Fibroblast of skin of left quadriceps (primary cell): ENCODE results near the gene VRK1.

Experiments
- DNase-seq, 2 experiments: peaks; one replicate each; pipeline ENCODE4 v3.0.0-alpha.2; 2013; ENCODE audit warnings: low read depth in 2 of 2

The VRK1 gene

DNA sequence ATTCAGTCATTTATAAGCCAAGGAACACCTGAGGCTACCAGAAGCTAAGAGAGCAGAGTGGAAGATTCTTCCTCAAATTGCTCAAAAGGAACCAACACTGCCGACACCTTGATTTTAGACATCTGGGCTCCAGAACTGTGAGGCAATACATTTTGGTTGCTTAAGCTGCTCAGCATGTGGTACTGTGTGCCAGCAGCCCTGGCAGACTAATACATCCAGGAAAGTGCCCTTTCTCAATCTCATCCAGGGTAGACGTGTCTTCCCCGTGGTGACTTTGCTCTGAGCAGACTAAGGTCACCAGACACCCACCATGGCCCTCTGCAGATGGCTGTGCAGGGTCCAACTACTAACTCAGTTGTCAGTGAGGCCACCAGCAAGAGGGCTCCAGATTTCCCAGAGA, 122.8 kb downstream of the VRK1 start:
- DNase-seq: no peak

DNA sequence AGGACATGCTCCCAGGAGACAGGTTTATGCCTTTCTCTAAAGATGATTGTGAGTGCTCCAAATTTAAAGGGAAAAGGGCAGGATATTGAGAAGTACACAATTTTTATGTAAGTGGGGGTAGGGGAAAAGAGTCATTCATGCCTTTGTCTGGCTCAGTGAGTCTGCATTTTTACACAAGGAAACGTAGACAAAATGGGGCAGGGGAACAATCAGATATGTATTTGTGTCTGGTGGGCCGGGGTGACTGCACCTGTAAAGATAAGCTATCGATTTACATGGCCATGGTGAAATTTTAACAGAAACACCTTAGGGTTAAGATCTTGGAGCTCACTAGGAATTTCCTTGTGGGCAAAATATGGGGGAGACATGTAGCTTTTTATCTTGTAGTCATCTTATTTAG, 123.6 kb downstream of the VRK1 start:
- DNase-seq: no peak

DNA sequence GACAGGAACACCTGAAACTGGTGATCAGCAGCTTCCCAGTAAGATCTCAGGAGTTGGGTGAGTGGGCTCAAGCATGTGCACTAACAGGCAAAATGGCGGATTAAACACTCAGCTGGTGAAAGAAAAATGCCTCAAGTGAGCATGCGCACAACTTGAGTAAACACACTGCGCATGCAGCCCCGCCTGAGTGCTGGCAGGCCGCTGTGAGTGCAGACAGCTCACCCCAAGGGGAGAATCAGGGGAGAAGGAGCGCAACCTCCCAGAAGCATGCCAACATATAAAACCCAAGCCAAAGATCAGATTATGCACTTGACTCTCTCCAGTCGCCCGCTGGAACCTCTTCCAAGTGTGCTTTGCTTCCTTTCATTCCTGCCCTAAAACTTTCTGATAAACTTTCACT, 125.8 kb downstream of the VRK1 start:
- no peak for DNase-seq

DNA sequence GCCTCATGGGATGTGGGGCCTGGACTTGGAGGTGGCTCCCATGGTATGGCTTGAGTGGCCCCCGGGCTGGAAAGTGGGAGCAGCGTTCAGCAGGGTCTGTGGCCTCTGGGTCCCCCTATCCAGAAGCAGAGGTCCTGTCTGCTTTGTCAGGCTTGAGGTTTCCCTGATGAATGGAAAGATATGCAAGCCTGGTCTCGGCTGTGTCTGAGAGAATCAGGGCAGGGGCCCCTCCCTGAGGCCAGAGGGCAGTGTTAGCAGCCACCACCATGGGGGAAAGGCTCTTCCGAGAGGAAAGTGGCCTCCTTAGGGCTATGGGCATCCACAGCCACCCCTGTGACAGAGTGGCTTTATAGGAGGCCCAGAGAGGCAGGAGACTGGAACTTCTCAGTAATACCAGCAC, 128.2 kb downstream of the VRK1 start:
- no peak for DNase-seq

DNA sequence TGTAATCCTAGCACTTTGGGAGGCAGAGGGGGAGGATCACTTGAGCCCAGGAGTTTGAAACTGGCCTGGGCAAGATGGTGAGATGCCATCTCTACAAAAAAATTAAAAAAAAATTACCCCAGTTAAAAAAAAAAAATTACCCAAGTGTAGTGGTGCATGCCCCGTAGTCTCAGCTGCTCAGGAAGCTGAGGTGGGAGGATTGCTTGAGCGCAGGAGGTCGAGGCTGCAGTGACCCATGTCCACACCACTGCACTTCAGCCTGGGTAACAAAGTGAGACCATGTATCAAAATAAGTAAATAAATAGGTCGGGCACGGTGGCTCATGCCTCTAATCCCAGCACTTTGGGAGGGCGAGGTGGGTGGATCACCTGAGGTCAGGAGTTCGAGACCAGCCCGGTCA, 128.8 kb downstream of the VRK1 start:
- DNase-seq: no peak

DNA sequence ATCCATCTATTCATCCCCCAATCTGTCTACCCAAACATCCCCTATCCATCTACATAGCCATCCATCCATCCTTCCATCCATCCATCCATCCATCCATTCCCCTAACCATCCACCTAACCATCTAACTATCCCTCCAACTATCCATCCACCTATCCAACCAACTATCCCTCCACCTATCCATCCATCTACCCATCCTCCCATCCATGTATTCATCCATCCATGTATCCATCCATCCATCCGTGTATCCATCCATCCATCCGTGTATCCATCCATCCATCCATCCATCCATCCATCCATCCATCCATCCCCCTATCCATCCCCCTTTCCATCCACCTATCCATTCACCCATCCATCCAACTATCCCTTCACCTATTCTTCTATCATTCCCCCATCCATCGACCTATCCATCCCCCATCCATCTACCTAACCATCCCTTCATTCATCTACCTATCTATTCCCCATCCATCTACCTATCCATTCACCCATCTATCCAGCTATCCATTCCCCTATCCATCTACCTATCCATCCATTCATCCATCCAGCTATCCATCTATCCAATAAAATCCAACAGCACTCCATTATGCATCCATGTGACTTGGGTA, 131.7 kb downstream of the VRK1 start:
- no peak for DNase-seq

DNA sequence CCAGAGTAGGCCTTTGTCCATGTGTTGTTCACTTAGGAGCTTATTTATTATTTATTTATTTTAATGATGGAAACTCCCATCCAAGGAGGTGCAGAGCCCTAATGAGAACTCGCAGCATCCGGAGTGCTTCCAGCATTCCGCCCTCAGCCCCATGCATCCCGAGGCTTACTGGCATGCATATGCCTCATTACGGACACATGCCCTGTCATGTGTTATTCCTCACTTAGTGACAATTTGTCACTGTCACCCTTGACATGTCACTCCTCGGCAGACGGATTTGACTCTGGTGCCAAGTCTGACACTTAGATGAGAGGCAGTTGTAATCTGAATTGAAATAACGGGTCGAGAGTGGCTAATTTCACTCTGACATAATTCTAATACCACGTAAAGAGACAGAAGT, 132.8 kb downstream of the VRK1 start:
- DNase-seq: no peak

DNA sequence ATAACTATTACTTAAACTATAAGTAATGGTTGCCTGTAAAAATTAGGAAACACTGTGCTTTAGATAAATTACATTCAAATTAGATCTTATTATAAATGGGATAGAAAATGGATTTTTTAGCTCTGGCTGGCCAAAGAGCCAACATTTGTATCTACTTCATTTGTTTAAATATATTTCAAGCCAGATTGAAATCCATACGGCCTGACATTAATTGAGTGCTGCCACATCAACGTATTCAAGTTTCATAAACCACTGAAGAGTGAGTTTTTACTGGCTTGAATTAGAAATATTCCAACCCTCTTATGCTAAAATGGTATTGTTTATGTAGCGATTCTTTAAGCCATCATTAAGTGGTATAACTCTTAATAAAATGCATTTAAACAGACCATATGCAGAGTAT, 133.3 kb downstream of the VRK1 start:
- DNase-seq: no peak
